Psoas muscle (tissue), 8 donors: ENCODE measurements around the gene MT1G. TPM values are rescaled to one million over a fixed set of nuclear protein-coding genes. Genes with fewer than 3 reads are reported as not detected.

Source experiments
- ATAC-seq, 4 donors: fragments of 200-7000 bp; cut with Tn5 transposase; one replicate each; pipeline ENCODE4 v1.9.1; 2020; ENCODE audit warnings: moderate library complexity in 3 of 4, mild to moderate bottlenecking in 2 of 4
- DNase-seq, 2 donors: peaks; one replicate each; pipeline ENCODE4 v3.0.0-alpha.2; 2020
- H3K27ac ChIP-seq: fragments of 200-600 bp; one replicate; pipeline ENCODE4 v1.8.0; 2022
- H3K27me3 ChIP-seq, 3 donors: fragments of 200-600 bp in 1 of 3; one replicate each; pipeline versions ENCODE4 v1.6.1 to v1.8.0; 2013 to 2022; ENCODE audit warnings: low read length in 2 of 3, mild to moderate bottlenecking in 2 of 3, moderate library complexity in 1 of 3; ENCODE audit not compliant: insufficient read depth in 3 of 3
- H3K36me3 ChIP-seq, 2 donors: fragments of 200-600 bp in 1 of 2; one replicate each; pipeline versions ENCODE4 v1.6.1 to v1.8.0; 2013 to 2022; ENCODE audit warnings: low read depth in 1 of 2, mild to moderate bottlenecking in 1 of 2, moderate library complexity in 1 of 2; ENCODE audit not compliant: insufficient read depth in 1 of 2
- H3K4me1 ChIP-seq: fragments of 200-600 bp; one replicate; pipeline ENCODE4 v1.8.0; 2022
- H3K4me3 ChIP-seq: fragments of 200-600 bp; one replicate; pipeline ENCODE4 v1.8.0; 2022; ENCODE audit warnings: mild to moderate bottlenecking
- H3K9me3 ChIP-seq: fragments of 200-600 bp; one replicate; pipeline ENCODE4 v1.8.0; 2022
- CTCF ChIP-seq: fragments of 200-600 bp; IDR thresholded peaks from one replicate; pipeline ENCODE4 v1.8.0; 2022; ENCODE audit warnings: antibody characterized with exemption
- WGBS, 3 donors: extraction: QIAGEN DNeasy Blood & Tissue Kit; methylation state at CpG; one replicate each; pipeline versions ENCODE4 v1.1.6 to v1.1.7; 2013; 5-methylcytosine and 5-hydroxymethylcytosine counted together
- intact Hi-C, 2 donors: fragments of 100-400 bp; cut with DNase I; formaldehyde crosslinking; loops; one replicate each; pipeline versions ENCODE4 v1.11.0 to v1.14.2; 2022
- polyA plus RNA-seq, 3 donors: library from polyadenylated mRNA; stranded (reverse); fragments of 200-250 nt; gene quantifications; one replicate each; pipeline ENCODE4 v1.2.3, GENCODE V29; 2013
- total RNA-seq, 4 donors: library from RNA; stranded (reverse); fragmentation: NEBNext Ultra II Directional in 2 of 4; extraction: Animal tissue kit (Norgen Biotek cat#: 25700) in 2 of 4; gene quantifications; one replicate each; pipeline versions ENCODE4 v1.2.1 to v1.2.4, GENCODE V29; 2021 to 2023
- donor health status: healthy with polysubstance abuse.
- donor health status: DM: no; HTN: no; CAD: no; lungs with moderate emphysema.
- donor health status: Bipolar disorder and iron deficiency.
- donor health status: healthy.
- donor health status: DM: yes; HTN: yes; CAD: no.
- donor health status: DM: no; HTN: no; CAD: no.
- donor health status: DM: no; HTN: no; CAD: no.
- donor health status: DM: yes; HTN: yes; CAD: no.

Gene MT1G
- total and polyA plus RNA-seq, 7 donors, result 1.0 to 24.1 (median 6.8) TPM

GRCh38 chr16:56689171-56689570 lies 21.3 kb upstream of the MT1G start:
- Histone ChIP-seq H3K4me3 (no peak overlapping the region), H3K4me1 (peaks cover 22% of the 10 kb centered on the region), H3K27ac (no peak overlapping the region), H3K9me3 (no peaks in the 10 kb centered on the region), H3K27me3 (no peaks in the 10 kb centered on the region), H3K36me3 (no peaks in the 10 kb centered on the region)
- DNase-seq, result no peak
- no peak for TF ChIP-seq CTCF
- intact Hi-C loops, result no loop called here
- 49 to 57% (median 55%) methylated on average over 3 of the region's 3 CpGs for WGBS, 3 donors
- no peak for ATAC-seq

GRCh38 chr16:56688762-56689161 lies 20.9 kb upstream of the MT1G start:
- Histone ChIP-seq H3K4me1 (peaks cover 23% of the 10 kb centered on the region), H3K27me3 (no peaks in the 10 kb centered on the region), H3K4me3 (no peak overlapping the region), H3K9me3 (no peaks in the 10 kb centered on the region), H3K36me3 (no peaks in the 10 kb centered on the region), H3K27ac (no peak overlapping the region)
- ATAC-seq (no peak), DNase-seq (no peak)
- TF ChIP-seq CTCF, result no peak
- intact Hi-C loops, result no loop called here
- 38 to 43% (median 39%) methylated on average over 1 of the region's 1 CpG for WGBS, 3 donors

GRCh38 chr16:56686758-56687157 lies 18.9 kb upstream of the MT1G start:
- TF ChIP-seq CTCF, result no peak
- Histone ChIP-seq H3K27ac (no peak overlapping the region), H3K36me3 (no peaks in the 10 kb centered on the region), H3K9me3 (no peaks in the 10 kb centered on the region), H3K27me3 (no peaks in the 10 kb centered on the region), H3K4me3 (no peak overlapping the region), H3K4me1 (peaks cover 23% of the 10 kb centered on the region)
- 95 to 97% (median 95%) methylated on average over 7 of the region's 7 CpGs for WGBS, 3 donors
- intact Hi-C loops, result no loop called here
- ATAC-seq (no peak), DNase-seq (no peak)

GRCh38 chr16:56684926-56685590 lies 17.2 kb upstream of the MT1G start:
- Histone ChIP-seq H3K27me3 (no peaks in the 10 kb centered on the region), H3K4me3 (peak overlapping the region; percentile 88), H3K4me1 (peaks cover 38% of the 10 kb centered on the region), H3K36me3 (no peaks in the 10 kb centered on the region), H3K27ac (peak overlapping the region; percentile 92), H3K9me3 (no peaks in the 10 kb centered on the region)
- DNase-seq (peak; percentile 65 to 80), ATAC-seq (peak; percentile 29 to 49 (median 42))
- TF ChIP-seq CTCF, result no peak
- 22 to 30% (median 30%) methylated on average over 4 of the region's 4 CpGs for WGBS, 3 donors
- intact Hi-C loops, result no loop called here
